ENCODE results near the gene MPZL1. TPM values are rescaled to one million over a fixed set of nuclear protein-coding genes. Genes with fewer than 3 reads are reported as not detected.

Gene MPZL1
- total RNA-seq, 4 donors from 2014 or later = 44.5 to 72.6 (median 53.7) TPM

GRCh38 chr1:167685844-167686243 is 35.9 kb upstream of the MPZL1 start:
- TF ChIP-seq CTCF (IDR thresholded peaks at IDR 0.05; ENCODE audit: low read depth) = no peak

- TF ChIP-seq CTCF (IDR thresholded peaks at IDR 0.05; ENCODE audit: low read depth) = no peak
These were observed 33.8 kb upstream of the MPZL1 start for GRCh38 chr1:167687919-167688519.

GRCh38 chr1:167689567-167689920 is 32.2 kb upstream of the MPZL1 start:
- TF ChIP-seq CTCF (IDR thresholded peaks at IDR 0.05; ENCODE audit: low read depth) = no peak

- TF ChIP-seq CTCF (IDR thresholded peaks at IDR 0.05; ENCODE audit: low read depth) = no peak
These were observed 31.7 kb upstream of the MPZL1 start for GRCh38 chr1:167690053-167690452.

- no peak for TF ChIP-seq CTCF (IDR thresholded peaks at IDR 0.05; ENCODE audit: low read depth)
These were observed 28.2 kb upstream of the MPZL1 start for GRCh38 chr1:167693425-167694045.

GRCh38 chr1:167694691-167695090 is 27.1 kb upstream of the MPZL1 start:
- TF ChIP-seq CTCF (IDR thresholded peaks at IDR 0.05; ENCODE audit: low read depth) = no peak

- TF ChIP-seq CTCF (IDR thresholded peaks at IDR 0.05; ENCODE audit: low read depth) = no peak
These were observed 26.6 kb upstream of the MPZL1 start for GRCh38 chr1:167695147-167695546.

Measured in subcutaneous adipose tissue (tissue), 4 donors.